VCaP (cell line): ENCODE results near the gene ATRNL1.

ENCODE experiments used
- H3K27ac ChIP-seq: fragments of 450-650 bp; 2 replicates; pipeline ENCODE4 v1.5.1; 2017
- TF ChIP-seq, protein P1 (sequence below): fragments of 450-650 bp; conservative IDR thresholded peaks from 2 replicates; pipeline ENCODE4 v1.5.1; 2017; ENCODE audit warnings: mild to moderate bottlenecking, moderate library complexity

Gene ATRNL1

DNA sequence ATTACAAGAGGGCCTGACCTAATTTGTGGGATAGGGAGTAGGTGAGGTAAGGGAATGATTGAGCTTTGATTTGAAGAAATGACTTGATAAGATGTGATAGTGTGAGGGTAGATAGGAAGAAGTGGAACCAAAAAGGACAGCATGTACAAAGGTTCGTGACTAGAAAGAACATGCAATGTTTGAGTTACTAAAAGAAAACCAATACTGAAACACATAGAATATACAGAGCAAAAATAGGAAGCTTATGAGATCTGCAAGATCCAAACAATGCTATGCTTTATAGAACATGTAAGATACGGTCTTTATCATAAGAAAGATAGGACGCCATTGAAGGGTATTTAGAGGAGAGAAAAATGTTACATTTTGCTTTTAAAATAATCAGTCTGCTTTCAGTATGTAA is 343.8 kb downstream of the ATRNL1 start:
- TF ChIP-seq, protein P1, sequence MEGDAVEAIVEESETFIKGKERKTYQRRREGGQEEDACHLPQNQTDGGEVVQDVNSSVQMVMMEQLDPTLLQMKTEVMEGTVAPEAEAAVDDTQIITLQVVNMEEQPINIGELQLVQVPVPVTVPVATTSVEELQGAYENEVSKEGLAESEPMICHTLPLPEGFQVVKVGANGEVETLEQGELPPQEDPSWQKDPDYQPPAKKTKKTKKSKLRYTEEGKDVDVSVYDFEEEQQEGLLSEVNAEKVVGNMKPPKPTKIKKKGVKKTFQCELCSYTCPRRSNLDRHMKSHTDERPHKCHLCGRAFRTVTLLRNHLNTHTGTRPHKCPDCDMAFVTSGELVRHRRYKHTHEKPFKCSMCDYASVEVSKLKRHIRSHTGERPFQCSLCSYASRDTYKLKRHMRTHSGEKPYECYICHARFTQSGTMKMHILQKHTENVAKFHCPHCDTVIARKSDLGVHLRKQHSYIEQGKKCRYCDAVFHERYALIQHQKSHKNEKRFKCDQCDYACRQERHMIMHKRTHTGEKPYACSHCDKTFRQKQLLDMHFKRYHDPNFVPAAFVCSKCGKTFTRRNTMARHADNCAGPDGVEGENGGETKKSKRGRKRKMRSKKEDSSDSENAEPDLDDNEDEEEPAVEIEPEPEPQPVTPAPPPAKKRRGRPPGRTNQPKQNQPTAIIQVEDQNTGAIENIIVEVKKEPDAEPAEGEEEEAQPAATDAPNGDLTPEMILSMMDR = no peak

DNA sequence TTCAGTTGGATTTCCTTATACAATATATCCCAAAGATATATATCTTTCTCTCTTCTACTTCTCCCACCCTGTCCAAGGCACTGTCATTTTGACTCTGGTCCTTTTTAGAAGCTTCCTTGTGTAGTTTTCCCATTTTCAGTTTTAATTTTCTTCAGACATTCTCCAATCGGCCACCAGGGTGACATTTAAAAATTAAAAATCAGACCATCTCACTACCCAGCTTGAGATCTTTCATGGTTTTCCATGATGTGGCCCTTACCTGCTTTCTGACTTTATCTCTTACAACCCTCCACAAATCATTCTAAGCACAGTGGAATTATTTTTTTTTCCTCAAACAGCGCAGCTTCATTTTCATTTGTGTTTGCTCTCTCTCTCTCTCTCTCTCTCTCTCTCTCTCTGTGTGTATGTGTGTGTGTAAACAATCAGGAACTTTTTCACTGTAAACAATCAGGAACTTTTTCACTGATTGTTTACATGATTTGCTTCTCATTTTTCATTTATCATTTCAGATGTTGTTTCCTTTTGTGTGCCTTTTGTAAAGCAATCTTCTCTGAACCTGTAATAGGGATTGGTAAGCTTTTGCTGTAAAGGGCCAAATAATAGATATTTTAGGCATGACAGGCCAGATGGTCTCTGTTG is 348.9 kb downstream of the ATRNL1 start:
- TF ChIP-seq, protein P1 = peak; percentile 39; the same call in 1 of the 2 replicates
- 0 out of 2 replicates have a peak overlapping the region, but pooled peaks have one; percentile 22 for H3K27ac ChIP-seq

More for the DNA sequence above, 343.8 kb downstream of the ATRNL1 start:
- H3K27ac ChIP-seq = no peak overlapping the region

DNA sequence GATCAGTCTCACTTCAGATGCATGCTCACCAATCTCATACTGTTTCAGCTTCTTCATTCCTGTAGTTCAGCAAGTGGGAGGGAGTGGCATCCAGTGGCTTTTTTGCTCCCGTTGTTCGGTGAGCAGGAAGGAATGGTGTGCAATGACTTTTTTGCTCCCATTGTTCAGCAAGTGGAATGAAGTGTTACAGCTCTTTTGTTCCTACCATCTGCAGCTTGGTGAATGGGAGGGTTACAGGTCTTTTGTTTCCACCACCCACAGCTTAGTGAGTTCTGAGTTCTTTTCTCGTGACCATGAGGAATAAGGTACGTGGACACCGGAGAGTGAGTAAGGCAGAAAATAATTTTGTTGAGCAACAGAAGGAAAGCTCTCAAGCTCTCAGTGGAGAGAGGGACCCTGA is 363.6 kb downstream of the ATRNL1 start:
- TF ChIP-seq, protein P1 = no peak

DNA sequence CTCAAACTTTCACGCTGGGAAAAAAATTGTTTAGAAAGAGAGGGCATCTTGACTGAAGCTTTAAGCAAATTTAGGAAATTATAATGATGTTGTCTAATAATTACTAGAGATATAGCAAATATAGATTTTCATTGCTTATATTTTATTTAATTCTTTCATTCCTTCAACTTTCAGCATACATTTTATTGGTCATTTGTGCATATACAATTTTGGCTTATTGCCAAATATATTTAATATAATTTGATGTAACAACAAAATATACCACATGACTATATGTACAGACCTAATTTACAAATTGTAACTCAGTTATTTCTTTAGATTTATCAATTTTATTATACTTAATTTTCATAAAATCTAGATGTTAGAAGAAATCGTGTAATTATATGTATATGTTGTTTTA is 390.1 kb downstream of the ATRNL1 start:
- no peak overlapping the region for H3K27ac ChIP-seq
- TF ChIP-seq, protein P1 = no peak

More for the DNA sequence above, 363.6 kb downstream of the ATRNL1 start:
- H3K27ac ChIP-seq = no peak overlapping the region

DNA sequence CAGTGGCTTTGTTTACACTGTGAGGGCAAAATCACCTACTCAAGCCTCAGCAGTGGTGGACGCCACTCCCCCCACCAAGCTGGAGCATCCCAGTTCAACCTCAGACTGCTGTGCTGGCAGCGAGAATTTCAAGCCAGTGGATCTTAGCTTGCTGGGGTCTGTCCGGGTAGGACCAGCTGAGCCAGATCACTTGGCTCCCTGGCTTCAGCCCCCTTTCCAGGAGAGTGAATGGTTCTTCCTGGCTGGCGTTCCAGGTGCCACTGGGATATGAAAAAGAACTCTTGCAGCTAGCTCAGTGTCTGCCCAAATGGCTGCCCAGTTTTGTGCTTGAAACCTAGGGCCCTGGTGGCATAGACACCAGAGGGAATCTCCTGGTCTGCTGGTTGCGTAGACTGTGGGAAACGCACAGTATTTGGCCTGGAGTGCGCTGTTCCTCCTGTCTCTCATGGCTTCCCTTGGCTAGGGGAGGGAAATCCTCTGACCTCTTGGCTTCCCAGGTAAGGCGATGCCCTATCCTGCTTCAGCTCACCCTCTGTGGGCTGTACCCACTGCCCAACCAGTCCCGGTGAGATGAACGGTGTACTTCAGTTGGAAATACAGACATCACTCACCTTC is 398.5 kb downstream of the ATRNL1 start:
- TF ChIP-seq, protein P1 = no peak
- H3K27ac ChIP-seq = no peak overlapping the region

DNA sequence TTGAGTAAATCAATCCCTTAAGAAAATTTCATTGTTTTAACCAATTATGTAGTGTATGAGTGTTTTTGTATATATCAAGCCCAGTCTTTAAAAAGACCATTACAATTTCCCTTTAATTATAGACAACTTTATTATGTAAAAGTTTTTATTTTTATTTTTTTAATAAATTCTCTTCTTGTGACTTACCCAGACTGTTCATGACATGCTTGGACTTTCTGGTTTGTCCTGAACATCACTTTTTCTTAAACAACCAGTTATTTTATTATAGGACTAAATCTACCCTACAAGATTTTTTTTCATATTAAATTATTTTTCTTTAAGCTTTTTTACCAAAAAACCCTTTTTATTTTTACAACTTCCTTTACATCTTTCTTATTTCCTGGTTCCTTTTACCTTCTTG is 410.4 kb downstream of the ATRNL1 start:
- TF ChIP-seq, protein P1 = no peak
- H3K27ac ChIP-seq = no peak overlapping the region

DNA sequence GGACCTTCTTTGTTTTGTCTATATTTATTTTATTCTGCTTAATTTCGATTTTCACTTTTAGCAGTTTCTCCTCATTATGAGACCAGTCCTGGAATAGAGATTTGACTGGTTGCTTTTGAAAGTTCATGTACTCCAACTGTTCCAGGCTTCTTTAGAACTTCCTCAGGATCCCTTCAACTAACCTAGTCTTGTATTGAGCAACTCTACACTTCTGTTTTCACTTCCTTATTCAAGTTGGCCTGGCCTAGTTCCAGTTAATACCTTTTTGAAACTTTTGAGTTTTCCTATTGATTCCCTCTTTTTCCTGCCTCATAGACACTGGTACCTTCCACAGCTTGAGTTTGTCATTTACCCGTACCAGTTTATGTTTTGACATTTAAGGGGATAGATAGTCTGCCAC is 421.7 kb downstream of the ATRNL1 start:
- H3K27ac ChIP-seq = no peak overlapping the region
- TF ChIP-seq, protein P1 = no peak
